ENCODE data around the gene HOXD9.

GRCh38 chr2:176137252-176137580, 14.7 kb downstream of the HOXD9 start:
- TF ChIP-seq EP300 (conservative IDR thresholded peaks at IDR 0.05; ENCODE audit: poor library complexity, severe bottlenecking) (no peak), CTCF (IDR thresholded peaks at IDR 0.05; ENCODE audit: poor library complexity, severe bottlenecking) (no peak), REST (IDR thresholded peaks at IDR 0.05; ENCODE audit: borderline replicate concordance) (no peak), MXI1 (conservative IDR thresholded peaks at IDR 0.05; ENCODE audit: poor library complexity, severe bottlenecking) (no peak), RAD21 (conservative IDR thresholded peaks at IDR 0.05) (no peak), TAF1 (IDR thresholded peaks at IDR 0.05; ENCODE audit: low read depth) (no peak), EZH2 (IDR thresholded peaks at IDR 0.05; ENCODE audit: borderline replicate concordance, insufficient read depth, low read length, poor library complexity, severe bottlenecking) (no peak)

All from neural cell (in vitro differentiated cells).